Measurements from ENCODE around the gene GM2A.
A peak's percentile ranks its signal among the peaks of the same experiment; 100 is the strongest.
"Not testable (repeated sequence)": the region's sequence is repeated elsewhere in the genome, so short reads cannot be mapped to it uniquely, and the experiment has no call there.

The GM2A gene

GRCh38 chr5:151295138-151295537 is 42.2 kb downstream of the GM2A start:
- no peak for DNase-seq

GRCh38 chr5:151295791-151296477 is 42.9 kb downstream of the GM2A start:
- no peak for DNase-seq

- no peak for DNase-seq
These were observed 43.5 kb downstream of the GM2A start for GRCh38 chr5:151296478-151296830.

- no peak for DNase-seq
These were observed 44.0 kb downstream of the GM2A start for GRCh38 chr5:151296974-151297373.

- no peak for DNase-seq
These were observed 45.3 kb downstream of the GM2A start for GRCh38 chr5:151298063-151298855.

- no peak for DNase-seq
These were observed 50.7 kb downstream of the GM2A start, which contains the start of gene SLC36A3 for GRCh38 chr5:151303666-151304065. TSS of gene SLC36A3 (minus strand) at chr5:151303766. CDS start at chr5:151303354, 412 bp downstream.

- DNase-seq: not testable (repeated sequence)
These were observed 56.3 kb downstream of the GM2A start for GRCh38 chr5:151309266-151309665.

GRCh38 chr5:151309821-151310220 is 56.8 kb downstream of the GM2A start:
- not testable (repeated sequence) for DNase-seq

- no peak for DNase-seq
These were observed 57.9 kb downstream of the GM2A start for GRCh38 chr5:151310932-151311331.

GRCh38 chr5:151312756-151313324 is 59.9 kb downstream of the GM2A start:
- no peak for DNase-seq

- no peak for DNase-seq
These were observed 60.4 kb downstream of the GM2A start for GRCh38 chr5:151313357-151313756.

- DNase-seq: peak; percentile 16 to 19
These were observed 63.1 kb downstream of the GM2A start for GRCh38 chr5:151315998-151316597.

- no peak for DNase-seq
These were observed 64.9 kb downstream of the GM2A start for GRCh38 chr5:151317871-151318270.

- peak; percentile 16 to 41 for DNase-seq
These were observed 66.1 kb downstream of the GM2A start for GRCh38 chr5:151318850-151319732.

Measured in NCI-H187 (cell line).